GM21390 (cell line): ENCODE data around the gene RDH14.
A peak's percentile ranks its signal among the peaks of the same experiment; 100 is the strongest.

Experiments
- ATAC-seq: cut with Tn5 transposase; IDR thresholded peaks from one replicate; pipeline ENCODE4 v1.9.1; 2021; ENCODE audit not compliant: unreplicated experiment

Gene RDH14

GRCh38 chr2:18525236-18525635, 35.2 kb downstream of the RDH14 start:
- no peak for ATAC-seq

GRCh38 chr2:18522484-18523146, 37.8 kb downstream of the RDH14 start:
- ATAC-seq, result no peak

DNA sequence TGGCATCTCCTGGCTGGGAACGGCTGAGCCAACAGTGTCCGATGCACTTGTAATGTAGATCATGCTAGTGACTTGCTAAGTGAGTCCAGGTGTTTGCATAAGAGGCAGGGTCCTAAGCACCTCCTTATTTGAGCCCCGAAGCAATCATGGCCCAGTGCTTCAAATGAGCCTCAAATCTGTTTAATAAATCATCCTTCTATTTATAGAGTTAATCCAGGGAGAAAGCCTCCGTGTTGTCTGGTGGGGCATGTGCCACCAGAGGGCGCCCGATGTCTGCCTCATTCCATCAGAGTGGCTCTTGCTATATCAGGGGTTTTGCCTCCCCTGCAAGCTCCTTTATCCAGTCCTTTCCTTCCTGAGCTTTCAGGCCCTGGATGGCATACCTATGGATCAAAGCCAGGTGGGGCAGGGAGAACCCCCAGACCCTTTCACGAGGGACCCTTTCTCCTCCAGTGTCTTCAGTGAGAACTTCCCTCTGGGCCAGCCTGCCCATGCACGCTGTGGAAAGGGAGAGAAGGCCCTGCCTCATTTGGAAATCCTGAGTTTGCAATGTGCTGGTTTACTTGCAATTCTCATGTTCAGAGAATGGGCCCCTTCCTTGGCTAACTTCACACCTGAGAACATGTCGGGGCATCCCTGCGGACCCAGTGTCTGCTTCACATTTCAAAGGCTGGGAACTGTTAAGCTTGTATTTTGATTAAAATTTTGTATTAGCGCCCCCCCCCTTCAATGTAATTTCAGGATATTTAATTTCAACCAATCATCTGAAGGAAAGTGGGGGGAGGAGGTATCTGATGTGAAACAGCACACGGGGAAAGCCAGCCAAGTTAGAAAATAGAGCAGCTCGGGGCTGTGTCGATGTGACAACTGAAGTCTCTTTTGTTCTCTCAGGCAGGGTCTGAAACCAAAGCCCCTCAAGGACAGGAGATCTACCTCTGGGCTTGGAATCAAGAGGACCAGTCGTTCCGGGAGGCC, 39.7 kb downstream of the RDH14 start:
- ATAC-seq, result peak; percentile 84

GRCh38 chr2:18519914-18520450, 40.5 kb downstream of the RDH14 start:
- no peak for ATAC-seq

DNA sequence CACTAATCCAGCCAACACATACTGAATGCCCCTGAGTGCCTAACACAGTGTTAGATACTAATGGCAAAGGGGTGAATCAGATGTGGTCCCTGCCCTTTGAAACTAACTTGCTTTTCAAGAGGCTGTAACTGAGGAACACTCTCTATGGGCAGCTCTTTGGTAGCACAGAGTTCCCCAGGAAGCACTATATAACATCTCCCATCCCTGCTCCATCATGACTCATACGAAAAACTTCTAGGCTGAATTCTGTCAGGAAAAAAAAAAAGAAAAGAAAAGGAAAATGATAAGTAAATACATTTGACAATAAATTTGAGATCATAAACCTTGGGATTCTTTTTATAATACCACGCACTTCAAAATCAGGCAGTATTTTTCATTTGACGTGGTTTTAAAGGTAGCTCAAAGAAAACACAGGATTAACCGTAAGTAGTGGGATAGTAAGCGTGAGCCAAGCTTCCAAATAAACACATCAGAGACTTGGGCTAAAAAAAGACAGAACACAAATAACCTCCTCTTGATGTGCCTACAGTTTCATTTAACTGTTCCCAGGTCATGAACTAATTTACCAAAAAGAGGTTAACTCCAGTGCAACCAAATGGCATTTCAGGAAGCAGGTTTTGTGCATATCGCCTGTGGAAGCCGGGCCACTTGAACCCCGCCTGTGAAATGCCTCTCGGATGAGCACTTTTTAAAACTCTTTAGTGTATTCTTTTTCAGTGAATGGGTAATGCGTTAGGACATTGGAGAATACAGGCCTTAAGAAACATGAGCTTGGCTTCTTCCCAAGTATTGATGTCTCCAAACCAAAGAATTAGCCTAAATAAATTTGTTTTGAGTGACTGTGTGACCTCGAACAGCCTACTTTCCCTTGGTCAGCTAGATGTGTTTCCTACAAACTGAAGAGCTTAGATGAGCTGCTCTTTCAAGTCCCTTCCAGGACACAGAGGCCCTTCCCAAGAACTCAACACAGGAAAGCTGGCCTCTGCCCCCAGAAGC, 42.0 kb downstream of the RDH14 start:
- no peak for ATAC-seq

GRCh38 chr2:18517386-18517785, 43.1 kb downstream of the RDH14 start:
- ATAC-seq, result no peak

DNA sequence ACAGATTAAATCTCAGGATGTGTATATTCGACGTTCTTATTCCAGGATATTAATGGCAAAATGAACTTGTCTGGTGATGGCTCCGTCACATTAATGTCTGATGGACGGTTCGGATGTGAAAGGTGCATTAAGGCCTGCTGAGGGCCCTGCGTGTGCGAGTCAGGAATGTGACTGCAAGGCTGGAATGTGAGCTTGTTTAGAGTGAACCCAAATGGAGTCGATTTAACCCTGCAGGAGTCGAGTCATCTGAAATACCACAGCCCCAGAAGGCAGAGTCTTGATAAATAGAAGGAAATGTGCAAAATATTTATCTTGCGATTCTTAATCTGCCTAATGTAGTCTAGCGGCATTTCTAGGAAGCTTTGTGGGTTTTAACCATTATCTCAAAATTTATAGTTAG, 44.3 kb downstream of the RDH14 start:
- no peak for ATAC-seq

GRCh38 chr2:18514526-18515461, 45.7 kb downstream of the RDH14 start:
- no peak for ATAC-seq

- ATAC-seq, result no peak
These were observed 49.7 kb downstream of the RDH14 start for GRCh38 chr2:18510775-18511174.

GRCh38 chr2:18506883-18507509, 53.5 kb downstream of the RDH14 start:
- peak; percentile 95 for ATAC-seq

DNA sequence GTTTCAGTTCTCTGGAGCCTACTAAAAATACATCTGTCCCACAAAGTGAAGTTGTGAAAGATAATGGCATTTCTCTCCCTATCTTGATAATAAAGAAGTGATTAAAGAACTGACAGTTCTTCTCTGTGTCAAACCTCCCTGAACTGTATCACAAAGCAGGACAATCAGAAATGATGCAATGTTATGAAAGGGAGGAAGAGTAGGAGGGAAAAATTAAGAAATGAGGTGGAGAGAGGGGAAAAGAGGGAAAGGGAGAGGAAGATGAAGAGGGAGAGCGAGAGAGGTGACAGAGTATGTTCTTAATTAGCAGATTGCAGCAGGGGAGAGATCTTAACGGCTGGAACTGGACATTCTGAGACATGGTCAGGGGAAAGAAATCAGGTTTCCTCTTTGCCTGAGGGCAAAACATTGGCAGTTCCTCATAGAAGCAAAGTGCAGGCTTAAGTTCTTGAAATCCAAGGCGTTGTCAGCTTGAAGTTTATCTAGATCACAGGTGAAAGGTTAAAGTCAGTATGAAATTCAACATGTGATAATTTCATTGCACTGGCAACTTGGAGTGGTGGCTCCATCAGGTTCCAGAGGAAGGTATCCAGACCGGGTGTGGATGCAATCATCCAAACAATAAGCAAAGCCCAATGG, 54.6 kb downstream of the RDH14 start:
- no peak for ATAC-seq
